Stimulated activated CD8-positive, alpha-beta memory T cell treated with anti-CD3 and anti-CD28 coated beads, Interleukin-15, amount 100 ng/mL, for 4 hours (primary cell): Measurements from ENCODE around the gene MIDN.

Experiments
- DNase-seq, 2 donors: peaks; one replicate each; pipeline ENCODE4 v3.0.0-alpha.2; 2020; ENCODE audit warnings: low read depth in 2 of 2

MIDN gene

DNA sequence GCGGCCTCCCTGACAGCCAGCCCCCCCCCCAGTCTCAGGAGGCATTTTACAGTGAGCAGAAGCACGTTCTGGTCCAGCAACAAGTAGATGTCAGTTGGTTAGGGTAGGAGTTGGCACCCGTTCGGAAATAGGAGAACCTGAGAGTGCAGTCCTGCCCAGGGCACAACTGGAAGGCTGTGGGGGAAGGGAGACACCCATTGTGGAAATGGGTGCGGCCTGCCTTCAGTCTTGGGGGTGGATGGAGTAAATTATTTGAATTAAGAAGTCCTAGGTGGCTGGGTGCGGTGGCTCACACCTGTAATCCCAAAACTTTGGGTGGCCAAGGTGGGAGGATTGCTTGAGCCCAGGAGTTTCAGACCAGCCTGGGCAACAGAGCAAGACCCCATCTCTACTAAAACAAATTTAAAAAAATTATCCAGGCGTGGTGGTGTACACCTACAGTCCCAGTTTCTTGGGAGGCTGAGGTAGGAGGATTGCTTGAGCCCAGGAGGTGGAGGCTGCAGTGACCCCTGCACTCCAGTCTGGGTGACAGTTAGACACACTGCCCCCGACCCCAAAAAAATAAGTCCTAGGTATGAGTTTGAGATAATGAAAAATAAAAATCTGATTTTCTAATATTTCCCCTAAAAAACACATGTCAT is 21.9 kb downstream of the MIDN start:
- no peak for DNase-seq

GRCh38 chr19:1270854-1271527 is 22.6 kb downstream of the MIDN start:
- DNase-seq = no peak

DNA sequence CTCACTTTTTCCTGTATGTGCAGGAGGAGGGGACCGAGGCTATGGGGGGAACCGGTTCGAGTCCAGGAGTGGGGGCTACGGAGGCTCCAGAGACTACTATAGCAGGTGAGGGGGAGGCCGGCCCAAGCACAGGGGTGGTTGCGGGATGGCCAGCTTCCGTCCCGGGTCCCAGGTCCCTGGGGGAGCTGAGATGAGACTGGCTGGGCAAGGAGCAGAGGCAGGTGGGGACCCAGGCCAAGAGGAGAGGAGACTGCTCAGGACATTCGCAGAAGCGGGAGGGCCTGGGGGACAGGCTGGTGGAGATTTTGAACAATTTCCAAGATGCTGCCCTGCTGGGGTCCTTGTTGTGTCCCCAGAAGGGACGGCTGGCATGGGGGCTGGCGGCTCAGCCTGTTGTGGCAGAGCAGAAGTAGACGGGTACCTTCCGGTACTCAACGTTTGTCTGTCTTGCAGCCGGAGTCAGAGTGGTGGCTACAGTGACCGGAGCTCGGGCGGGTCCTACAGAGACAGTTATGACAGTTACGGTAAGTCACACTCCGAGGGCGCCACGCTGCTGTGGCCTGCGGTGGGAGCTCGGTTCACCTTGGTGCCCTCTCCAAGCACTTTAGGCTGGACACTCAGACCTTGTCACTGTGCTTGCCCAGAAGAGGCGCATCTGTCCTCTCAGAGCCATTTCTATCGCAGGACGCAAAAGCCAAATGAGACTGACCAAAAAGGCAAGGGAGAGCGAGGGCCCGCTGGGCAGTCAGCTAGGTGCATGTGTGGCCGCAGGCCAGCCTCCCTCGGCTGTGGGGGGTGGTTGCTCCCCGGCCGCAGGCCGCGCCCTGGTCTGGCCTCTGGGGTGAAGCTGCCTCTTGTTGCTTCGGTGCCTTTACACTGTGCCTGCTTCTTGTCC is 23.4 kb downstream of the MIDN start:
- DNase-seq = no peak

- no peak for DNase-seq
Observed at GRCh38 chr19:1272423-1273262, 24.3 kb downstream of the MIDN start.

- no peak for DNase-seq
Observed at GRCh38 chr19:1273263-1274041, 25.1 kb downstream of the MIDN start.

- DNase-seq = no peak
Observed at GRCh38 chr19:1274081-1274851, 25.9 kb downstream of the MIDN start.

GRCh38 chr19:1274852-1275259 is 26.5 kb downstream of the MIDN start:
- DNase-seq = no peak

DNA sequence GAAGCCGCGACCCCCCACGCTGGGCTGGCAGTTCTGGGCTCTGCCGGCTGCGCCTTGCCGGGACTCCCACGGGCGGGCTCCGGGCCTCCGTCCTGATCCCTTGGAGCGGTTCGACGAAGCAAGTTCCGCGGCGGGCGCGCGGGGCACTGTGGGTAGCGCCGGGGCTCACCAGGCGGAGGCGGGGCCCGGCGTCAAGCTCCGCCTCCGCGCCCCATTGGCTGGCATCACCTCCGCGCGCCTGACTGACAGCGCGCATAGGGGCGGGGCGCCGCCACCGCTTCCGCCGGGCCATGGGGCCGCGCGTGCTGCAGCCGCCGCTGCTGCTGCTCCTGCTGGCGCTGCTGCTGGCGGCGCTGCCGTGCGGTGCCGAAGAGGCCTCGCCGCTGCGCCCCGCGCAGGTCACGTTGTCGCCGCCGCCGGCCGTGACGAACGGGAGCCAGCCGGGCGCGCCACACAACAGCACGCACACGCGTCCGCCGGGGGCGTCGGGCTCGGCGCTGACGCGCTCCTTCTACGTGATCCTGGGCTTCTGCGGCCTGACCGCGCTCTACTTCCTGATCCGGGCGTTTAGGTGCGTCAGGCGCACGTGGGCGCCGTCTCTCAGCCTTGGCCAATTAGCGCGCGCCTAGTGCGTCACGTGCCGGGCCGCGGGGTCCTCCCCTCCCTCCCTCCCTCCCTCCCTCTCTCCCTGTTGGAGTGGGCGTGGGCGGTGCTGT is 27.0 kb downstream of the MIDN start, which contains the start of gene FAM174C:
TSS of gene FAM174C (plus strand) at position 271 of the 716 bp plus-strand sequence. CDS start at position 291, 20 bp downstream.
- DNase-seq = peak; percentile 94 to 96

DNA sequence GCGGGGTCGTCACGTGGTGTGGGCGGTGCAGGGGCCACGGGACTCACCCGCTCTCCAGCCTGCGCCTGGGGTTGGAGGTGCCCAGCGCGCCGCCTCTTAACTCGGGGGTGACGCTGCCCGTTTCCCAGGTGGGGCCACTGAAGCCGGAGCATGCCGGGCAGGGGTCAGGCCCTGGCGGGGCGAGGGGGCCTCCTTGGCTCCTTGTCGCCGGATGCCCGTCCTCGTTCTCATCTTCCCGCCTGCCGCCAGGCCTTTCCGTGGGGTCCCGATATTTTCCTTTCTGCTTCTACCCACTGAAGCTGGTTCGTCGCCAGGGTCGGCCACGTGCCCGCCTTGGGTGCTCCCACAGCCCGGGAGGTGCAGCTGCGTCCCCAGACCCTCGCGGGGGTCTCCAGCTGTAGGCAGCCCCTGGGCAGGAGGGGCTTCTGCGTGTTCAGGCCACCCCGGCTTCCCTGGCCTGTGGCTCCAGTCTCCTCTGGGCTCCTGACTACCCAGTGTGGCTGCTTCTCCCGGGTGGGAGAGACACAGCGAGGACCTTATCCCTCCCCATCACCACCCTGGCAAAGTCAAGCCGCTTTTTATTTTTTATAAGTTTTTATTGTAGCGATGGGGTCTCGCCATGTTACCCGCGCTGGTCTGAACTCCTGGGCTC is 27.7 kb downstream of the MIDN start:
- DNase-seq = no peak

DNA sequence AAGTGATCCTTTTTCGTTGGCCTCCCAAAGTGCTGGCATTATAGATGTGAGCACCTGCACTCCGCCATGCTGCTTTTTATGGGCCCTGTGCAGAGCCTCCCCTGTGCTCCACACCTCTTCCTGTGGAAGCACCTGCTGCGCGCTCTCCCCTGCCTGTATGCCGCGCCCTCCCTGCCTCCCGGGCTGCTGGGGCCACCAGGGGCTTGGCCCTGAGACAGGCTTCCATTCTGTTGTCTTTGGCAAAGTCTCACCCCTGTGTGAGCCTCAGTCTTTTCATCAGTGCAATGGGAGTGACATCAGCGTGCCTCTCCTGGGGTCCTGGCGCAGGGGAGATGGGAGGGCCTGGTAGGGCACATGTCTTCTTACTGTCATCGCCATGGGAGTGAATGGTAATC is 28.2 kb downstream of the MIDN start:
- no peak for DNase-seq

DNA sequence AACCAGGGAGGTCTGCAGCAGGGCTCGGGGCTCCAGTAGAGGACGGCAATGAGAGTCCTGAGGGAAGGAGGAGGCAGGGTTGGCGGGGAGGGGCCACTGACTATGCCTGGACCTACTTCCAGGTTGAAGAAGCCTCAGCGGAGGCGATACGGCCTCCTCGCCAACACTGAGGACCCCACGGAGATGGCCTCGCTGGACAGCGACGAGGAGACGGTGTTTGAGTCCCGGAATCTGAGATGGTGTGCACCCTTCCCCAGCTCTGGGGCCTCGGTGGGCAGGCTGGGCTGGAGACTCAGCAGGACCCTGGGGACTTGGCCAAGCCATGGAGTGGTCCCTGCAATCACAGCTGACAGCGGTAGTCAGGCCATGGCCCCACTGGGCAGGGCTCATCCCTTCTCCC is 28.7 kb downstream of the MIDN start:
- no peak for DNase-seq

- no peak for DNase-seq
Observed at GRCh38 chr19:1278074-1278473, 29.7 kb downstream of the MIDN start.

GRCh38 chr19:1278713-1279660 is 30.6 kb downstream of the MIDN start:
- no peak for DNase-seq

DNA sequence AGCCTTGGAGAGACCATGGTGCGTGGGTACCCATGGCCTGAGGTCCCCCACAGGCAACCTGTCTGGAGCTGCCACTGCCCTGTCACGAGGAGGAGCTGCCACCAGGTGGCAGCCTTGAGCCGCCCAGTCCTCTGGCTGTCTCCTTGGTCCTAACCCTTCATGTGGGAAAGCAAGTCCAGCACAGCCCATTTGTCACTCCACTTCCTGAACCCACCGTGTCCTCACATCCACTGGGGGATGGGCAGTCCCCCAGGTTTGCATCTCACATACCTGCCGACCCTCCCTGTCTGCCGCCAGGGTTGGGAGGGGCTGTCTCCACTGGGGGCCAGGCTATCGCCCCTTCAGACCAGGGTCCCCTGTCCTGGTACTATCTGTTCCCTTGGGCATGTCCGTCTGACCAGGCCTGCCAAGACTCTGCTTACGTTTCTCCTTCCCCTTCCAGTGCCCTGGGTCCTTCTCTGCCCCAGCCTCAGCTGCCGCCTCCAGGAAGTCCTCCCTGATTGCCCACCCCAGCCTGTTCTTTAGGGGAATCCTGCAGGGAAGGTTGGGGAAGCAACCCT is 31.5 kb downstream of the MIDN start:
- DNase-seq = no peak

DNA sequence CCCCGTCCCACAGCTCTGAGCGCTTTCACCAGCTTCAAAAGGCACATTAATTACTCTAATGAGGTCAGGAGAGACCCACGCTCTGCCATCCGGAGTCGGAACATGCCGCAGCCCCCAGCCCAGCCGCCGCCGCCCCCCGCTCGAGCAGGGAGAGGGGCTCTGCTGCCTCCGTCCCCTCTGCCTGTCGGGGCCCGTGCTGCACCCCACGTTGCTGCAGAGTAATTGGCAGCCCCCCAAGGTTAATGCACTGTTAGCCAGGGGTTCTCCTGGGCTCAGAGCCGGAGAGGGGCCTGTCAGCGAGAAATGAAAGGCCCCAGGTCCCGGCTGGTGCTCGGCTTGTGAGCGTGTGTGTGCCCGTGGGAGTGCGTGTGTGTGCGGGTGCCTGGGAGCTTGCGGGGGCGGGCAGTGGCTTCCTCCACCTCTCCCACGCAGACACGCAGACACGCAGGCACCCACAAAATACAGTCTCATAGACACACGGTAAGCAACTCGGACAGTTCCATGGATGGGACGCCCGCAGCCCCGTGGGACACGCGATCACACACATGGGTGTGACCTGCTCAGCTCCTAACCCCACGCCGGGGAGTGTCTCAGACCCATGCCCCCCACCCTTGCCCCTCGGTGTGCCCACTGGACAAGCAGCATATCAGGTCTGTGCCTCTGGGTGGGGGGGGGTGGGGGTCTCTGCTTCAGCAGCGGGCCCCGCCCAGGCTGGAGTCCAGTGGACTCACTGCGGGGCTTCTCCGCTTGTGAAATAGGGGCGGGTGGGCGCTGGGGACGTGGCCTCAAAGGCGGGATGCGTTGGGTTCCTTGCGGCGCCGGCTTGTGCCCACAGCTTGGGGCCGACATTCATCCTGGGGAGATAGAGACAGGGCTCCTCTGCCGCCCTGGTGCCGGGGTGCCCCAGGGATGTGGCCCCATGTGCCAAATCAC is 32.5 kb downstream of the MIDN start:
- DNase-seq = no peak

DNA sequence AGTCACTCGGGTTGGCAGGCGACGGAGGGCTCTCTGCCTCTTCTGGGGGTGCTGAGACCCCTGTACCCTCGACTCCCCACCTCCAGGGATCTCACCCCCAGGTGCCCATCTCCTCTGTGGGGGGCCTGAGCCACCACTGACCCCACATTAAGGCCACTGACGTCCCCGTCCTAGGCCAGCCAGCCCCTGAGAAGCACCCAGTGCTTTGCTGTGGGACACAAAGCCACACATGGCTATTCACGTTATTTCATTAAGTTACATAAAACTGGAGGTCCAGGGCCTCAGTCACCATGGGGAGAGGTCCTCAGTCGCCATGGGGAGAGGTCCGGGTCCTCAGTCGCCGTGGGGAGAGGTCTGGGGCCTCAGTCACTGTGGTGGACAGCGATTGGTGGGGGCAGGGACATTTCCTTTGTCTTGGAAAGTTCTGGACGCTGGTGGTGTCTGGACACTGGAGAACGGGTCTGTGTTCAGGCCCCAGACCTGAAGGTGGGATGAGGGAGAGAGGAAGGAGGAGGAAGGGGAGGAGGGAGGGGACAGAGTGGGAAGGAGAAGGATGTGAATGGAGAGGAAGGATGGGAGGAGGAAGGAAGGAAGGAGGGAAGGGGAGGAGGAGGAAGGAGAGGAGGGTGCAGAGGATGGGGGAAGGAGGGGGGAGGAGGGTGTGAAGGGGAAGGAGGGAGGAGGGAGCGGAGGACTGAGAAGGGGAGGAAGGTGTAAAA is 33.3 kb downstream of the MIDN start:
- DNase-seq = no peak
